NCI-H345 treated with DMSO at 0.1 percent for 48 hours (cell line): ENCODE data around the gene BSN.
A peak's percentile ranks its signal among the peaks of the same experiment; 100 is the strongest.
"Not testable (repeated sequence)": the region's sequence is repeated elsewhere in the genome, so short reads cannot be mapped to it uniquely, and the experiment has no call there.

Experiments used
- DNase-seq: peaks from one replicate; lab custom pipeline; 2025; ENCODE audit not compliant: unreplicated experiment; lab: John Stamatoyannopoulos, UW

BSN gene

DNA sequence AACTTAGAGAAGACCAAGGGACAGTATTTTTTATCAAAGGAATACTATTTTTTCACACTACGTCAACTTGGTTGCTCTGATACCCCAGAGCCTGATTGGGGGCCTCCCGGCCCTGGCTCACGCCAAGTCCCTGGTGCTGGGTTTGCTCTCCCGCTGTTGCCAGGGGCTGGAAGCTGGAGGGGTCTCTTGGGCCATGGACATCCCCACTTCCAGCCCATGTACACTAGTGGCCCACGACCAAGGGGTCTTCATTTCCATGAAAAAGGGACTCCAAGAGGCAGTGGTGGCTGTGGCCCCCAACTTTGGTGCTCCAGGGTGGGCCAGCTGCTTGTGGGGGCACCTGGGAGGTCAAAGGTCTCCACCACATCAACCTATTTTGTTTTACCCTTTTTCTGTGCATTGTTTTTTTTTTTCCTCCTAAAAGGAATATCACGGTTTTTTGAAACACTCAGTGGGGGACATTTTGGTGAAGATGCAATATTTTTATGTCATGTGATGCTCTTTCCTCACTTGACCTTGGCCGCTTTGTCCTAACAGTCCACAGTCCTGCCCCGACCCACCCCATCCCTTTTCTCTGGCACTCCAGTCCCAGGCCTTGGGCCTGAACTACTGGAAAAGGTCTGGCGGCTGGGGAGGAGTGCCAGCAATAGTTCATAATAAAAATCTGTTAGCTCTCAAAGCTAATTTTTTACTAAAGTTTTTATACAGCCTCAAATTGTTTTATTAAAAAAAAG is 20.3 kb upstream of the BSN start:
- no peak for DNase-seq

DNA sequence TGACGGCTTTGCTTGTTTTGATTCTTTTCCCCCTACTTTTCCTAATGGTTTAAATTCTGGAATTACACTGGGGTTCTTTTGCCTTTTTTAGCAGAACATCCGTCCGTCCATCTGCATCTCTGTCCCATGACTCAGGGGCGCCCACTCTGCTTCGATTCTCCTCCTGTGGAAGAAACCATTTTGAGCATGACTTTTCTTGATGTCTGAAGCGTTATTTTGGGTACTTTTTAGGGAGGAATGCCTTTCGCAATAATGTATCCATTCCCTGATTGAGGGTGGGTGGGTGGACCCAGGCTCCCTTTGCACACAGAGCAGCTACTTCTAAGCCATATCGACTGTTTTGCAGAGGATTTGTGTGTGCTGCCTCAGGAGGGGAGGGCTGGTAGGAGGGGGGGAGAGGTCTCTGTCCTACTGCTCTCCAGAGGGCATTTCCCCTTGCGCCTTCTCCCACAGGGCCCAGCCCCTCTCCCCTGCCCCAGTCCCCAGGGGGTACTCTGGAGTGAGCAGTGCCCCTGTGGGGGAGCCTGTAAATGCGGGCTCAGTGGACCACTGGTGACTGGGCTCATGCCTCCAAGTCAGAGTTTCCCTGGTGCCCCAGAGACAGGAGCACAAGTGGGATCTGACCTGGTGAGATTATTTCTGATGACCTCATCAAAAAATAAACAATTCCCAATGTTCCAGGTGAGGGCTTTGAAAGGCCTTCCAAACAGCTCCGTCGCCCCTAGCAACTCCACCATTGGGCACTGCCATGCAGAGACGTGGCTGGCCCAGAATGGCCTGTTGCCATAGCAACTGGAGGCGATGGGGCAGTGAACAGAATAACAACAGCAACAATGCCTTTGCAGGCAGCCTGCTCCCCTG is 19.5 kb upstream of the BSN start:
- no peak for DNase-seq

DNA sequence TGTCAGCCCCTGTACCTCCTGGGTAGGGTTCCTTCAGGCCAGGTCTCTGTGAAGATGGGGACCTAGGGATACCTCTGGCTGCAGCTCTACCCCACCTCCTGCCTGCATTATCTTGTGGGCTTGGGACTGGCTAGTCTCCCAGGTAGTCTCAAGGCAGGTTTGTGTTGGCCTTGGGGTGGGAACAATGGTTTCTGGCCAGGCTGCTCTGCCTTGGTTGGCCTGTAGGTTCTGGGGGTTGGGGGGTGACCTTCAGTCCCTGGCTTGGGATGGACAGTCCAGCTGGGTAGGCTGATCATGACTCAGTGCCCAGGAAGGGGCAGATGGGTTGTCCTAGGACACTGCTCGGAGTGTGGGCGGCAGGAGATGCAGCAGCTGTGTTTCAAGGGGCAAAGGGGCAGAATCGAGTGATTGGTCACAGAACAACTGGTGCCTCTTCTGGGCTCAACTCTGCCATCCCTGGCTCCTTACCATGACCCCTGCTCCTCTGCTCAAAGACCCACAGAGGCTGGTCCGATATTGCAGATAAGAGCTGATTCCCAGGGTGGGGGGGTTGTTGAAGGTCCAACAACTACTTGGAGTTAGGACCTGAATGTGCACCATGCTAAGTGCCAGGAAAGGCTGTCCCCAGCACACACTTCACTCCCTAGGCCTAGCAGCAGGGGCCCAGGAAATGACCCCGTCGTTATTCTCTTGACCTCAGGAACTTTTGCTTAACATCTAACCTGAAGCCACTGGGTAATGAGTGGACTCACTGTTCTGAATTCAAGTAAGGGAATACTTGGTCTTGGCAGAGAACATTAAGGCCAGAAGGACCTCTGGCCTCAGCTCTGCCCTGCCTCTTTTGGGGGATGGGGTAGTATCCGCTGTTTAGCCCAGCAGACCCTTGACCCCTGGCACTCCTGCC is 18.1 kb upstream of the BSN start:
- no peak for DNase-seq

DNA sequence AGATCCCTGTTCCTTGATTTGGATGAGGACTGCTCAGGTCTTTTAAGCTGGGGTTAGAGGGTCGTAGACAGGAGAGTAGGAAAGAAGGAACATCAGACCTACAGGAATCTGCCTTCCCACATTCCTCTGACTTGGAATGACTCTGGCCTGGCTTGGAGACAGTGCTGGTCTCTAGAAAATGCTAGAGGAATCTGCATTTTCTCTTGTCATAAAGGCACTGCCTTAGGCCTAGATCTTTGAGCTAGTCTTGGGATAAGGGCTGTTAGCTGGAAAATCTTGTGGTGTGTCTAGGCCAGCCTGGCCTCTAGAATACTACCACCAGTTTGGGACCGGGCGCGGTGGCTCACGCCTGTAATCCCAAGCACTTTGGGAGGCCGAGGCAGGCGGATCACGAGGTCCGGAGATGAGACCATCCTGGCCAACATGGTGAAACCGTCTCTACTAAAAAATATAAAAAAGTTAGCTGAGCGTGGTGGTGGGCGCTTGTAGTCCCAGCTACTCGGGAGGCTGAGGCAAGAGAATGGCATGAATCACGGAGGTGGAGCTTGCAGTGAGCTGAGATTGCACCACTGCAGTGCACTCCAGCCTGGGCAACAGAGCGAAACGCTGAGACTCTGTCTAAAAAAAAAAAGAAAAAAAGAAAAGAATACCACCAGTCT is 17.3 kb upstream of the BSN start:
- no peak for DNase-seq

DNA sequence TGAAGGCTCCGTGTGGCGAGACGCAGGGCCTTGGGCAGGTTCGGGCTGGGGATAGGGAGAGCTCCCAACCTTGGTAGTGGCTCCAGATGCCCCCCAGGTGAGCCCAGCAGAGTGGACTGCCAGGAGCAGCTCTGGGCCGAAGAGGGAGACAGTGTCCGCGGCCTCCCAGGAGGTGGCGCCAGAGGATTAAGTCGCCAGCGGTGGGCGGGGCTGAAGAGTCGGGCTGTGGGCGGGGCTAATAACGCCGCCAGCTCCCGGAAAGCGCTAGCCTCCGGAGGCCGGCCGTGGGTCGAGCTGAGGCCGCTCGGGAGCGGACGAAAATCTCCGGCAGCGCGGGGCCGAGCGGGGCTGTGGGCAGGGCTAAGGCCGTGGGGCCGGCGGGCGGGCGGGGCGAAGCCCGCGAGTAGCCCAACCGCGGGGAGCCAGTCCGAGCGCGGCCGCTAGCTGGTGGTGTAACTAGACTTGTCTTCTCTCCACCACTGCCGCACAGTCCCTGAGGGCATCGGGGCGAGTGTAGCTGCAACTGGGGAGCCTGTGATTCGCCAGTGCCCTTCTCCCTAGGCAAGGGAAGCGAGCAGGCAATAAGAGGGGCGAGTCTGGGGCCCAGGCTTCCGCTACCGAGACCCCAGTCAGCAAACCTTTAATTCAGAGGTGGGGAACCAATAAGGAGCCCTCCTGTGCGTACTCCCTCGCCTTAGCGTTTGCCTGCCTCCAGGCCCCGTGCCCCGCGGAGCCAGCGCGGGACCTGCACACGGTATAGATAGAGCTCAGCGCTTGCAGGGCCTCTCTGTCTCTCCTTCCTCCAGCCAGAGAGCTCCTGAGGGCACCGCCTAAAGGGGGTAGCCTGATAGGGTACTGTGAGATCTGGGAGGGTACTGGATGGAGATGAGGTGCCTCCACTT is 14.4 kb upstream of the BSN start:
- DNase-seq: peak; percentile 67

DNA sequence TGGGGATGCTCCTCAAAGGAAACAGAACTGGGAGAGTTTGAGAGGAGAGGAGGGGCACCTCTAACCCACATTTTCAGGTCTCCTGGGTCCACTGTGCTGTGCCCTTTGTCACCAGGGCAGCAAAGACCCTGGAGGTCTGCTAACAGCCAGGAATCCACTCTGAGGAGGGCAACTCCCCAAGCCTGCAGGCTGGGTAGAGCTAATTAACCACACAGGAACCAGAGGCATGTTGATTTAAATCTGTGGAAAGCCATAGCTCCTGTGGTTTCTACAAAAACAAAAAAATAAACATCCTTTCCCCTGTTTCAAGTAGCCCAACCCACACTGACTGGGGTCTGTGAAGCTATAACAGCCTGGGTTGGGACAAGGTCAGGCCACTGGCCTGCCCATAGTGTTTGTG is 2.2 kb upstream of the BSN start:
- no peak for DNase-seq

DNA sequence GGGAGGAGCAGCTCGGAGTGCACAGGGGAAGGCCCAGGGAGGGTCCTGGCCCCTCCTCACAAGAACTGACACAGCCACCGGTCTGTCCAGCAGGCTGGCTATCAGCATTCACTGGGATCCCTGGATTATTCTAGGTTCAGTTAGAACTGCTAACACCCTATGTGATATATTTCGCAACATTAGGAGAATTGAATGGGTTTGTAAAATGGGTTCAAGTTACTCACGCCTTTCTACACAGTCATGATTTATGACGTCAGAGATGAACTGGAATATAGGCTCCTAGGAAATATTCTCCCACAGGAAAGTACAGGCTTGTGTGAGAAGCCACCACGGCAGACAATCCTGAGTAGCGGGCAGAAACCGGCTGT is 969 bp upstream of the BSN start:
- no peak for DNase-seq

DNA sequence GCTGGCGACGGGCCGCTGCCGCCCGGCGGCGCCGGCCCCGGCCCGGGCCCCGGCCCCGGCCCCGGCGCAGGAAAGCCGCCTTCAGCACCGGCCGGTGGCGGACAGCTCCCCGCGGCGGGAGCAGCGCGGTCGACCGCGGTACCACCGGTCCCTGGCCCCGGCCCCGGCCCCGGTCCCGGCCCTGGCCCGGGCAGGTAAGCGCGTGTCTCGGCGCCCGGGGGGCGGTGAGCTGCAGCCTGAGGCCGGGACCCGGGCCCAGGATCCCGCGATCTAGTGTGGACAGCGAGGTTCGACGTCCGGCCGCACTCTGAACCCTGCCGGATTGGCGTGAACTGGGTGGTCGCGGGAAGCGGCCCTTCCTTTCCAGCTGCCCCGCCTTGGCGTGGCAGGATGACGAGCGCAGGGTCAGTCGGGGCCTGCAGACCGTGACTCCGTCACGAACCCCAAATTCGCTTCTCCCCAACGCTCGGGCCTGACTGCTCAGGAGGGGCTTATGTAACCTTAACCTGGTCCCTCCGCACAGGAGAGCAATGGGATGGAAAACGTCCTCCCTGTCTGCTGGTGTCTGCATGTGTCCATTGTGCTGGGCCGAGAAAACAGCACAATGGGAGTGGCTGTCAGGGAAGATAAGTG is 472 bp downstream of the BSN start:
- DNase-seq: no peak

DNA sequence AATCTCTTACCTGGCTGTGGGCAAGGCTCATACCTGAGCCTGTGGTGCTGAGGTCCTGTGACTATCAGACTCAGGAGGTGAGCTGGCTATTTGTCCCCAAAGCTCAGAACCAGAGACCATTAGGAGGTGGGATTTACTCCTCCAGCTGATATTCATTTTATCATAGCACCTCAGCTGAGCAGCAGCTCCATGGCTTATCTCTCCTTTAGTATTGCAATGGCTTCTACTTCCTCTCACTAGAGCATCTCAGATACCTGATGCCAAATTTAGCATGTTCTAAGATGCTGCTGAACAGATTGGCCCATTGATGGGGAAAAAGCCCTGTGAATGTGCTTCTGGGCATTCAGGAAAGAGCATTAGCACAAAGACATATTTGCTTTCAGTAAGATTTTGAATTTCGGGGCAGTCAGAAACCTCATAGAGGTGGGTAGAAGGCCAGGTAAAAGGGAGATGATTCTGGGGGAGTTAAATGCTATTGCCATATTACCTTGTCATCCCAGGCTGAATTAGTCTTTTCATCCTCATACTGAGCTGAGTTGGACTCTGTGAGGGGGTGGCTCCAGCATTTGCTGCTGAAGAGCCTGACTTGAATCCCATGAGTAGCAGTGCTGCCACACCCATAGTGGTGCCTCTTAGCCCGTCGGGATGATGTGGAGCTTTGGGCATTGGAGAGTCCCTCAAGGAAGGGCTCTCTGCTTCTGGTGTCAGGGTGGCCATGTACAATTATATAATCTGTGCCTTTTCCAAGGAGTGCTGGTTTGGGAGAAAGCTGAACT is 2.4 kb downstream of the BSN start:
- no peak for DNase-seq

DNA sequence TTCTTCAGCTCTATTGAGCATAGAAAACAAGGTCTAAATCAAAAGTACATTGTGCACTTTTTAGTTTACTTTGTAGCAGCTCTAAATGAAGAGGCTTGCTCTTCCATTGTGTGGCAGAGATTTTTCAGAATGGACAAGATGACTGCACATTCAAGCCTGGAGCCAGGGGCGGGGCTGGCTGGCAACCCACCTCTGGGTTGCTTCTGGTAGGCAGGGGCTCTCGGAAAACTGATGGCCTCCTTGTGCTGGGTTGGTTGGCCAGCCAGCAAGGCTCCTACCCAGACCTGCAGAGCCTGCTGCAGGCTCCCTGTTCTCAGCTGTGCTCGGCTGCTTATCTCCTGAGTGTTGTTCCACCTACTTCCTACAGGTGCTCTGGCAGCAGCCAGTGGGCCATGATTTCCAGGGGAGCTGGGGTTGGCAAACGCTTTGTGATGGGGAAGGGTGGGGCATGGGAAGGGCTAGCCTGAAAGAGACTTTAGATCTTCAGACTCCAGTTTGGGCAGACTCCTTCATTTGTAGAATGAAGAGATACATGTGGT is 8.8 kb downstream of the BSN start:
- DNase-seq: no peak

DNA sequence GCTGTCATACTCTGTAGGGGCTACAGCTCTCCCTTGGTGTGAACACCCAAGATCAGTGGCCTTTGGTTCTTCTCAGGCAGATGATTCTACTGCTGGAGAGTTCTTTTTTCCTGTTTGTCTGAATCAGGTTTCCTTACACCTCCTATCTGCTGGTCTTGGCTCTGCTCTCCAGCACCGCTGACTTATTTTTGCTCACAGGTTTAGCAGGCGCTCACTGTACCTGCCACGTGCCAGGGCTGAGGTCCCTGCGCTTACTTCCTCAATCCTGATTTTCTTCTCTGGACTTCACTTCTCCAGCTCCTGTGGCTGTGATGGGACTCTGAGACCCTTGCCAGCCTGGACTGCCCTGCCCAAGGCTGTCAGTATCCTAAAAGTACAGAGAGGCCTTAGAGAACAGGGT is 9.5 kb downstream of the BSN start:
- DNase-seq: no peak

DNA sequence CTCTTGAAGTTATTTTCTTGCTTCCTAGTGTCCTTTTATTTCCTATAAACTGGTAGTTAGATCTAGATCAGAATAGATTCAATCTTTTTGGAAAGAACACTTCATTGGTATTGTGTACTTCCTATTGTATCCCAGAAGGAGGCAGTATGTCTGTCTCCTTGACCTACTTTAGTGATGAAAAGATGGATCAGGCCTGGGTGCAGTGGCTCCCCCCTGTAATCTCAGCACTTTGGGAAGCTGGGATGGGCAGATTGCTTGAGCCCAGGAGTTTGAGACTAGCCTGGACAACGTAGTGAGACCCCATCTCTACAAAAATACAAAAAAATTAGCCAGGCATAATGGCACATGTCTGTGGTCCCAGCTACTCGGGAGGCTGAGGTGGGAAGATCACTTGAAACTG is 12.0 kb downstream of the BSN start:
- DNase-seq: no peak

DNA sequence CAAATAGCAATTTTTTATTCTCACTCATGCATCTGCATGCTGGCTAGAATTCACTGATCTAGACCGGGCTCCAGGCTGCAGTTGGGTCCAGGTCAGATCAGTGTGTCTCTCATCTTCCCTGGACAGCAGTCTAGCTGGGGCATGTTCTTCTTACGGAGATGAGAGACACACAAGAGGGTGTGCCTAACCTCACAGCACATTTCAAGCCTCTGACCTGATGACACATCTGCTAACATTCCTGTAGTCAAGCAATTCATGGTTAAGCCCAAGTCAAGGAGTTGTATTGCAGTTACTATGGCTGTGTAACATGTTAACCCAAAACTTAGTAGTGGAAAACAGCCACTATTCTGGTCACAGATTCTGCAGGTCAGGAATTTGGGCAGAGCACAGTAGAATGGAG is 13.1 kb downstream of the BSN start:
- DNase-seq: no peak

DNA sequence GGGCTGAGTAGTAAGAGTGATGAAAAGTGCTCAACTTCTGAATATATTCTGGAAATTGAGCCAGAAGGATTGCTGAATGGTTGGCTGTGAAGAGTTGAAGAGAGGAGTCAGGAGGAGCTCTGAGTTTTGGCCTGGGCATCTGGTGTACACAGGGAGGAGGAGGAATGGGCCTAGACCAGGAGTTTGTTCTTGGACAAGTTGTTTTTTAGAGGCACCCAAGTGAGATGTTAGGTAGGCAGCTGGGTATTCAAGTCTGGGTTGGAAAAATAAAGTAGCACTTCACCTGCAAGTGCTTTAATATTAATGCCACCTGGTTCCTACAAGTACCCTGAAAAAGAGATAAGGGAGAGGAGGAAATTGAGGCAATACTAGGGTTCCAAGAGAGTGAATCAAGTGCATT is 14.7 kb downstream of the BSN start:
- no peak for DNase-seq

DNA sequence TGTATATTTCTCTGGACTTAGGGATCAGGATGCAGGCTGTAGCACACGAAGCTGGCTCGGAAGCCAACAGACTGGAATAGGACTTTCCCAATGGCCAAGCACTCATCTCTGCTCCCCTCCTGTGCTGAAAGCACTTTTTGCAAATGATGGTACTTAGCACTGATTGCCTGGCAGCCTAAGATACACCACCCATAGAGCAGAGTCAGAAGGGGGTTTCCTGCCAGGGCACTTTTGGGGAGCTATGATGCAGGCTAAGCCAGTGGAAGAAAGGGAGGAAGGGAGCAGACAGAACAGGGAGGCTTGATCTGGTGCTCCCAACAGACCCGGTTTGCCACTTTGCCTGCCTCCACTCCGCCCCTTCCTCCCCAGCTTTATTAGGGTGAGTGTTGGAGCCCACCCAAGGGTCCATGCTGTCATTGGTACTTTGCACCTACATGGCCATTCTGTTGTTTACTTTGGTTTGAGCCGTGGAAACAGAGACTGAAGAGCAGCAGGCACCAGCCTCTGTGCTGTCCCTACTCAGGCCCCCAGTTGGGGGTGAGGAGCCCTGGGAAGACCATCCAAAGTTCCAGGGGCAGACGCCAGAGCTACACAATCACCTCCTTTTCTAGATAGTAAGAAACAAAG is 15.9 kb downstream of the BSN start:
- no peak for DNase-seq

DNA sequence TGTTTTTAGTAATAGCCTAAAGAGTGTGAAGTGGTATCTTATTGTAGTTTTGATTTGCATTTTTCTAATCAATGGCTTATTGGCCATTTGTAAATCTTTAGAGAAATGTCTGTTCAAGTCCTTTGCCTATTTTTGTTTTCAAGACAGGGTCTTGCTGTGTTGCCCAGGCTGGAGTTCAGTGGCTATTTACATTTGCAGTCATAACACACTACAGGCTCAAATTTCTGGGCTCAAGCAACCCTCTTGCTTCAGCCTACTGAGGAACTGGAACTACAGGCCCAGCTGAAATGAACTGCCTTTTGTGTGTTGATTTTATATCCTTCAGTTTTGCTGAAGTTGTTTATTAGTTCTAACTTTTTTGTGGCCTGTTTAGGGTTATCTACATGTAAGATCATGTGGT is 27.9 kb downstream of the BSN start:
- DNase-seq: no peak

DNA sequence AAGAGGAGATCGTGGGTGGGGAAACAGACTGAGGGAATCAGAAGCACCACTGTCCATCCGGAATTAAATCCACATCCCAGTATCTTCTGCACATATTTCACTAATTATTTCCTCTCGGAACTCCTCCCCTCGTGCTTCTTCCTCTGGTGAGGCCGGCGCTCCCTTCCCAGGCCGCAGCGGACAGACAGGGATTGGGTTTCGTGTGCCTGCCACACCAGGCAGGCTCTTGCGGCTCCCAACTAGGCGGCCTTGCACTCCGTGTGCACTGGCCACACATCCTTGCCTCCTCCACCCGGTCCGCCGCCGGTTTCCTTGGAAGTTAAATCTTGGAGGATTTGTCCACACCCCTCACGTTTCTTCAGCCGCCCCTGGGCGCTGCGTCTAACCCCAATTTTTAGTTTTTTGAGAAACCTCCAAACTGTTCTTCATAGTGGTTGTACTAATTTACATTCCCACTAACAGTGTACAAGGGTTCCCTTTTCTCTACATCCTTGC is 31.0 kb downstream of the BSN start:
- not testable (repeated sequence) for DNase-seq

DNA sequence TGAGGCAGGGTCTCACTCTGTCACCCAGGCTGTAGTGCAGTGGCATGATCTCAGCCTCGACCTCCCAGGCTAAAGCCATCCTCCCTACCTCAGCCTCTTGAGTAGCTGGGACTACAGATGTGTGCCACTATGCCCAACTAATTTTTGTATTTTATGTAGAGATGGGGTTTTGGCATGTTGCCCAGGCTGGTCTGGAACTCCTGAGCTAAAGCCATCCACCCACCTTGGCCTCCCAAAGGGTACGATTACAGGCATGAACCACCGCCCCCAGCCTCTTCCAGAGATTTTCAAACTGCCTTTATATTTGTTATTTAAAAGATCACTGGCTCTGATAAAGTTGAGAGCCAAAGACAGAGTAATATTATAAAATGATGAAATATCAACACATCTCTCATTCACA is 37.3 kb downstream of the BSN start:
- no peak for DNase-seq
